Activated CD4-positive, alpha-beta T cell treated with anti-CD3 and anti-CD28 coated beads for 24 hours (primary cell): ENCODE data around the gene SLC45A3.
A peak's percentile ranks its signal among the peaks of the same experiment; 100 is the strongest.

Source experiments
- DNase-seq, 2 donors: peaks; one replicate each; pipeline ENCODE4 v3.0.0-alpha.2; 2020; ENCODE audit warnings: low read depth in 2 of 2

The SLC45A3 gene

GRCh38 chr1:205668951-205669340 is 11.4 kb downstream of the SLC45A3 start:
- DNase-seq, result no peak

DNA sequence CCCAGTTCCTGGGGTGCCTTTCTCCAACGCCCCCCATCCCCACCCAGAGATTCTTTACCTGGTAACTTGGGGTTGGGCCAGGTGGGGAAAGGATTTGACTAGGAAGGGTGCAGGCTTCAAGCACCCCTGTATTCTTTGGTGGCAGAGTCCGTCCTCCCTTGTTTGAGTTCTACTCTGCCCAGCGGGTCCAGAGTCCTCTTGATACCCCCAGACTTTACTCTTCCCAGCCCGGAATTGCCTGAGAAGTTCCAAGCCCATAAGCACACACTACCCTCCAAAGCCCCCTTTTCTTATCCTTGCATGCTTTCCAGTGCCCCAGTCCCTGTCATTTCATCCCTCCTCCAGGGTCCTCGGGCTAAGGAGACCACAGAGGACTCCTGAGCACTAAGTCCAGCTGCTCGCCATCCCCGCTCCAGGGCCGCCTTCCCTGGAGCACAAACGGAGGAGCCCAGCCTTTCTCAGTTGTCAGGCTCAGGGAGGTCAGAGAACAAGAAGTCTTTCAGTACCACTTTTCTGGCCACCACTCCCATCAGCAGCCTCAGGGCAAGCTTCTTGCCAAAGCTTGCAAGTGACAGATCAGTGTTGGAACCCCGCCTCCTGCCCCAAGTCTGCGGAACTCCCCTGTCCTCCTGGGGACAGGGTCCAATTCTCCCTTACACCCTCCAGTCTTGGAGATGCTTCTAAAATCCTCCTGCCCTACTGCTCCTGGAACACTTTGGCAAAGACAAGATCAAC is 12.2 kb downstream of the SLC45A3 start:
- no peak for DNase-seq

- no peak for DNase-seq
Observed at GRCh38 chr1:205666372-205667166, 13.7 kb downstream of the SLC45A3 start.

- DNase-seq, result no peak
Observed at GRCh38 chr1:205665201-205666045, 14.9 kb downstream of the SLC45A3 start.

- DNase-seq, result no peak
Observed at GRCh38 chr1:205664399-205665017, 15.8 kb downstream of the SLC45A3 start.

GRCh38 chr1:205663286-205663936 is 16.9 kb downstream of the SLC45A3 start:
- no peak for DNase-seq

- DNase-seq, result no peak
Observed at GRCh38 chr1:205662791-205663190, 17.5 kb downstream of the SLC45A3 start.

DNA sequence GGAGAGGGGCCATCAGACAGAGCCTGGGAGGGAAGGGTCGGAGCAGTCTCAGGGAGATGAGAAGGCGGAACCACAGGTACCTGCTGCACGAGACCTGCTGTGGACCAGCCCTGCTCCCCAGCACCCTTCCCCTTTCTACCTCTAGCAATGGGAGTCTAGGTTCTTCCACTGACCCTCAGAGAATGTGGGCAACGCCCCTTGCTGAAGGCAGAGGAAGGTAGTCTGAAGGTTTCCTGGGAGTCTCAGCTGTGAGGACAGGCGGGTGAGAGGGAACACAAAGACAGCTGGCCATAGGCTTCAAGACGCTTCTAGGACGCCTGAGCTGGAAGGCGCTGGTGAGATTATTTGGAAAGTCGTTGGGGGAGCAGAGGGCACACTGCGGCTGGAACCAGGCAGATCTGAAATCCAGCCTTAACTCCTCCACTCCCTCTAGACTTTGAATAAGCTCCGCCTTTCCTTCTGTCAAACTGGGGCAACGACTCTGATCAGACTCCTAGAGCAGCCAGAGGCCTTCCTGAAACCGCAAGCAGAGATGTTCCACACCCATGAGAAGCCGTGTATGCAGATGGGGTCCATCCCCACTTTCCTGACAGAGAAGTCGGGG is 18.1 kb downstream of the SLC45A3 start:
- DNase-seq, result no peak

- no peak for DNase-seq
Observed at GRCh38 chr1:205661429-205662134, 18.7 kb downstream of the SLC45A3 start.

DNA sequence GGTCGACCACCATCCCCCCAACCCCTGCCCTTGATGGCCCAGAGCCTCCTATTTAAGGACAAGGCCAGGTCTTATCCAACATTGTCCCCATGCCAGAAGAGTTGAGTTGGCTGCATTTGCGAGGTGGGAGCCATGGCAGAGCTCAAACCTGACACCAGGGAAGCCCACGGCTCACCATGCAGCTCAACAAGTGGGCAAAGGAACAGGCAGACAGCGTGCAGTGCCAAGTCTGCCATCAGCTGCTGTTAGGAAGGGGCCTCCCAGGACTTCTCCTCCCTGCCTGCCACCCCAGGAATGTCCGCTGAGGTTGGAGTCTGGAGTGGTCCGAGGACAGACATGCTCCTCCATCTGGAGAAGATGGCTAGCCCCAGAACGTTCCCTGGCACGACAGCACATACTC is 19.9 kb downstream of the SLC45A3 start:
- no peak for DNase-seq

GRCh38 chr1:205658943-205659581 is 21.2 kb downstream of the SLC45A3 start:
- peak; percentile 56 to 71 for DNase-seq

- DNase-seq, result no peak
Observed at GRCh38 chr1:205656236-205656635, 24.1 kb downstream of the SLC45A3 start.

GRCh38 chr1:205652984-205653383 is 27.3 kb downstream of the SLC45A3 start:
- DNase-seq, result no peak

- no peak for DNase-seq
Observed at GRCh38 chr1:205650241-205650640, 30.1 kb downstream of the SLC45A3 start.

GRCh38 chr1:205645519-205645918 is 34.8 kb downstream of the SLC45A3 start:
- no peak for DNase-seq

GRCh38 chr1:205642679-205643307 is 37.5 kb downstream of the SLC45A3 start:
- no peak for DNase-seq

DNA sequence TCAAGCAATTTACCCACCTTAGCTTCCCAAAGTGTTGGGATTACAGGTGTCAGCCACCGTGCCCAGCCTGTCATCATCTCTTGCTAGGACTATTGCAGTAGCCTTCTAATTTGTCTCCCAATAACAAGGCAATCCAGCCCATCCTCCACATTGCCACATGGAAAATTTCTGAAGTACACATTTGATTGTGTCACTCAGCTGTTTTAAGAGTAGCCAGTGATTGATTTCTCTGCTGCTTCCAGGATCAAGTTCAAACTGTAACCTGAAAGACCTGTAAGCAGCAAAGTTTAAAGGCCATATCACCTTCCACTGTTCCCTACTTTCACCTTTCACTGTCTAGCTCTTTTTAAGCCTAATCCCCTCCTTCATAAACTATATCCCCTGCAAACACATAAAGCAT is 40.7 kb downstream of the SLC45A3 start:
- DNase-seq, result no peak

GRCh38 chr1:205637854-205638468 is 42.3 kb downstream of the SLC45A3 start:
- DNase-seq, result no peak

DNA sequence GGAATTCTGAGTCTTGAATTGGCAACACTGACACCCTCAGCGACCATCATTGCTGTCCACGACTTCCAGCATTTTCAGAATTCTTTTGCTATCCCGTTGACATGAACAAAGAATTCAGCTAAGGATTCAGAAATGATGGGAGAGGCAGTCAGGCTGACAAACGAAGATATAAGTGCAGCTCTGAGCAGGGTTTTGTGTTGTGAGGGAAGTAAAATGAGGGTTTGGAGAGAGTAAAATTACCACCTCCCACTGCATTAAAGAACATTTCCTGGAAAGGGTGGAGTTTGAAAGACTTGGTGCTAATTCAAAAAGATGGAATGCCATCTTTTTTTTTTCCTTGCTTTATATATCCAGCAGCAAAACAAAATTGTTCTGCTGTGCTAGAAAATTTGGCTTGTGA is 43.6 kb downstream of the SLC45A3 start:
- no peak for DNase-seq
